GM12873 (cell line): ENCODE results near the gene REXO5.

Source experiments
- CTCF ChIP-seq: IDR thresholded peaks from 2 replicates; pipeline ENCODE4 v1.5.1; 2012; ENCODE audit warnings: low read depth, mild to moderate bottlenecking, moderate library complexity, low read length, control low read depth; ENCODE audit not compliant: insufficient read depth; ENCODE audit errors: missing control alignments

REXO5 gene

GRCh38 chr16:20894388-20894787 lies 88.1 kb downstream of the REXO5 start:
- no peak for TF ChIP-seq CTCF

GRCh38 chr16:20897253-20897897 lies 91.0 kb downstream of the REXO5 start:
- TF ChIP-seq CTCF = no peak

GRCh38 chr16:20897922-20898321 lies 91.6 kb downstream of the REXO5 start:
- TF ChIP-seq CTCF = no peak

DNA sequence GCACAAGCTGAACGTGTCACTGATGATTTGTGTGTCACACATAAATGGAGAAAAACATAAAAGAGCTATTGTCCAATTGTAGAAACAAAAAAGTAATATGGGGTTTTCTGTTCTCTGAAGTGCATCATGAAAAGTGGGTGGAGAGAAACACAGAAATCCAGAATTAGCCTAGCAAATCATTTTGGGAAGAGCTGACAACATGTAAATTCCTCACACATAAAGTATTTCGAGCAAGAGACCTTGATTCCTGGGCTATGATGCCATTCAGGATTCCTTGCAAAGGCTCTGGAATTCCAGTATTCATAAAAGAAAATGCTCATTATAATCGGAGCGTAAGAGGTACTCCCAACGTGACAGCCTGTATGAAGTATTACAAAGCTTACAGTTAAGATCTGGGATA lies 92.7 kb downstream of the REXO5 start:
- TF ChIP-seq CTCF = no peak
